Thyroid gland (tissue), 4 donors: ENCODE data around the gene CDH4.

ENCODE experiments used
- CTCF ChIP-seq, 6 experiments: fragments of 200-600 bp in 3 of 6; fragments of 450-650 bp in 3 of 6; sonication (generic) in 3 of 6; IDR thresholded peaks; one replicate each; pipeline ENCODE4 v1.5.1; 2016 to 2019; ENCODE audit warnings: antibody characterized with exemption in 6 of 6, mild to moderate bottlenecking in 2 of 6, inconsistent platforms in 1 of 6, moderate library complexity in 1 of 6
- POLR2A ChIP-seq, 2 donors: fragments of 450-650 bp; IDR thresholded peaks; one replicate each; pipeline ENCODE4 v1.6.1; 2017; ENCODE audit warnings: antibody characterized with exemption in 2 of 2, mild to moderate bottlenecking in 2 of 2, moderate library complexity in 1 of 2

GRCh38 chr20:61253264-61253639 is 1.2 kb downstream of the CDH4 start:
- TF ChIP-seq CTCF (IDR thresholded peaks at IDR 0.05) (no peak), POLR2A (IDR thresholded peaks at IDR 0.05) (no peak)
